ENCODE data around the gene ARHGEF28.

Gene ARHGEF28

GRCh38 chr5:73979321-73979720 is 353.3 kb downstream of the ARHGEF28 start:
- DNase-seq (ENCODE audit: extremely low spot score): no peak
- CTCF ChIA-PET: no interaction called here
- POLR2A ChIA-PET: no interaction called here
- no peak for TF ChIP-seq CTCF (IDR thresholded peaks at IDR 0.05; ENCODE audit: control extremely low read depth, extremely low read depth, low read depth, missing control alignments)

- ChIA-PET POLR2A (no interaction called here), CTCF (no interaction called here)
- TF ChIP-seq CTCF (IDR thresholded peaks at IDR 0.05; ENCODE audit: control extremely low read depth, extremely low read depth, low read depth, missing control alignments): no peak
- DNase-seq (ENCODE audit: extremely low spot score): no peak
Measured at GRCh38 chr5:73981704-73982103, 355.7 kb downstream of the ARHGEF28 start.

- no peak for DNase-seq (ENCODE audit: extremely low spot score)
- ChIA-PET POLR2A (no interaction called here), CTCF (no interaction called here)
- TF ChIP-seq CTCF (IDR thresholded peaks at IDR 0.05; ENCODE audit: control extremely low read depth, extremely low read depth, low read depth, missing control alignments): no peak
Measured at GRCh38 chr5:73983644-73984043, 357.6 kb downstream of the ARHGEF28 start.

GRCh38 chr5:73985145-73985544 is 359.1 kb downstream of the ARHGEF28 start:
- CTCF ChIA-PET: interaction anchor here (1.1 kb wide), 1 partner anchor 10 kb away, joined by 3 read pairs; no protein-coding TSS in a partner anchor
- POLR2A ChIA-PET: no interaction called here
- TF ChIP-seq CTCF (IDR thresholded peaks at IDR 0.05; ENCODE audit: control extremely low read depth, extremely low read depth, low read depth, missing control alignments): no peak
- no peak for DNase-seq (ENCODE audit: extremely low spot score)

- ChIA-PET POLR2A (no interaction called here), CTCF (interaction anchor here (0.8 to 1.3 kb wide), 2 partner anchors 10 to 15 kb away, joined by 3 read pairs; no protein-coding TSS in a partner anchor)
- DNase-seq (ENCODE audit: extremely low spot score): no peak
- no peak for TF ChIP-seq CTCF (IDR thresholded peaks at IDR 0.05; ENCODE audit: control extremely low read depth, extremely low read depth, low read depth, missing control alignments)
Measured at GRCh38 chr5:73986729-73987128, 360.7 kb downstream of the ARHGEF28 start.

GRCh38 chr5:73987915-73988314 is 361.9 kb downstream of the ARHGEF28 start:
- ChIA-PET CTCF (interaction anchor here (1.3 kb wide), 1 partner anchor 16 kb away, joined by 3 read pairs; no protein-coding TSS in a partner anchor), POLR2A (no interaction called here)
- TF ChIP-seq CTCF (IDR thresholded peaks at IDR 0.05; ENCODE audit: control extremely low read depth, extremely low read depth, low read depth, missing control alignments): no peak
- DNase-seq (ENCODE audit: extremely low spot score): no peak

- no peak for TF ChIP-seq CTCF (IDR thresholded peaks at IDR 0.05; ENCODE audit: control extremely low read depth, extremely low read depth, low read depth, missing control alignments)
- no peak for DNase-seq (ENCODE audit: extremely low spot score)
- CTCF ChIA-PET: no interaction called here
- POLR2A ChIA-PET: no interaction called here
Measured at GRCh38 chr5:73989956-73990355, 364.0 kb downstream of the ARHGEF28 start.
